ENCODE results near the gene PC.

DNA sequence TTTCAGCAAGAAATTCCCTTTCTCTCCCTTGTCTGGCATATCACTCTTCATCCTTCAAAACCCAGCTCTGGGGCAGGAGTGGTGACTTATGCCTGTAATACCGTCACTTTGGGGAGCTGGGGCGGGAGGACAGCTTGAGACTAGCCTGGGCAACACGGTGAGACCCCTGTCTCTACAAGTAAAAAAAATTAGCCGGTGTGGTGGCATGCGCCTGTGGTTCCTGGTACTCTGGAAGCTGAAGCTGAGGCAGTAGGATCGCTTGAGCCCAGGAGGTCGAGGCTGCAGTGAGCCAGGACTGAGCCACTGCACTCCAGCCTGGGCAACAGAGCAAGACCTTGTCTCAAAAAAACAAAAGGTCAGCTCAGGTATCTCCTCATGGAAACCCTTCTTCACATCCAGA is 116.3 kb downstream of the PC start:
- TF ChIP-seq, protein P1, sequence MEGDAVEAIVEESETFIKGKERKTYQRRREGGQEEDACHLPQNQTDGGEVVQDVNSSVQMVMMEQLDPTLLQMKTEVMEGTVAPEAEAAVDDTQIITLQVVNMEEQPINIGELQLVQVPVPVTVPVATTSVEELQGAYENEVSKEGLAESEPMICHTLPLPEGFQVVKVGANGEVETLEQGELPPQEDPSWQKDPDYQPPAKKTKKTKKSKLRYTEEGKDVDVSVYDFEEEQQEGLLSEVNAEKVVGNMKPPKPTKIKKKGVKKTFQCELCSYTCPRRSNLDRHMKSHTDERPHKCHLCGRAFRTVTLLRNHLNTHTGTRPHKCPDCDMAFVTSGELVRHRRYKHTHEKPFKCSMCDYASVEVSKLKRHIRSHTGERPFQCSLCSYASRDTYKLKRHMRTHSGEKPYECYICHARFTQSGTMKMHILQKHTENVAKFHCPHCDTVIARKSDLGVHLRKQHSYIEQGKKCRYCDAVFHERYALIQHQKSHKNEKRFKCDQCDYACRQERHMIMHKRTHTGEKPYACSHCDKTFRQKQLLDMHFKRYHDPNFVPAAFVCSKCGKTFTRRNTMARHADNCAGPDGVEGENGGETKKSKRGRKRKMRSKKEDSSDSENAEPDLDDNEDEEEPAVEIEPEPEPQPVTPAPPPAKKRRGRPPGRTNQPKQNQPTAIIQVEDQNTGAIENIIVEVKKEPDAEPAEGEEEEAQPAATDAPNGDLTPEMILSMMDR (IDR thresholded peaks at IDR 0.05), result no peak
- no peak for TF ChIP-seq POLR2A (IDR thresholded peaks at IDR 0.05)
